LoVo (cell line): ENCODE measurements around the gene CDK5RAP2.

ENCODE experiments used
- DNase-seq: peaks from one replicate; pipeline ENCODE4 v3.0.0-alpha.2; 2016; ENCODE audit warnings: low spot score

The CDK5RAP2 gene

DNA sequence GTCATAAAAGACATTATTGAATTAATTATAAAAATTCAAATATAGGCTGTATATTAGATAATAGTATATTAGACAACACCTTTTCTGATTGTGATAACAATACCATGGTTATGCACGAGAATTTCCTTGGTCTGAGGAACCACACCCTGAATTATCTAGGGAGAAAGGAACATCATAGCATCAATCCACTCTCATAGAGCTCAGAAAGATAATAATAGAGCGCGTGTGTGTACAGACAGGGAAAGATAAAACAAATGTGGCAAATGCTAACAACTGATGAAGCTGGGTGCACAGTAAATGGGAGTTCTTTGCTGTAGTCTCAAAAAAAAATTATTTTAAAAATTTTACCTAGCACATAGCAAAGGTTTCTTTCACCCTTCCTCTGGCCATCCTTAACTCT, 143.5 kb downstream of the CDK5RAP2 start:
- no peak for DNase-seq

DNA sequence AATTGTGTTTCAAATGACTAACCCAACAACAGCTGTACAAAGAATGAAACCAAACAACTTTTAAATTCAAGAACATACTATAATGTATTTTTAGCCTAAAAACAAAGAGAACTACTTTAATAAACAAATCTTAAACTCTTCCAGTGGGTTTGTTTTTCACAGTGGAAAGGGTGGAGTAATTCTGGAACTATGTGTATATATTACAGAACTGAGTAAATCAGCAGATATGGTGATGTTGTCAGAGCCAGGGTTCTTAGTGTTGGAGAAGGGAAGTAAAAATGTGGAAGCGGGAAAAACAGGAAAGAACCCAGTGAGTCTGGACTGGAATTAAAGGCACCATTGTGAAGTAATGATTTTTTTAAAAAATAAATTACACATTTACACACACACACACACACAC, 144.9 kb downstream of the CDK5RAP2 start:
- DNase-seq: no peak

DNA sequence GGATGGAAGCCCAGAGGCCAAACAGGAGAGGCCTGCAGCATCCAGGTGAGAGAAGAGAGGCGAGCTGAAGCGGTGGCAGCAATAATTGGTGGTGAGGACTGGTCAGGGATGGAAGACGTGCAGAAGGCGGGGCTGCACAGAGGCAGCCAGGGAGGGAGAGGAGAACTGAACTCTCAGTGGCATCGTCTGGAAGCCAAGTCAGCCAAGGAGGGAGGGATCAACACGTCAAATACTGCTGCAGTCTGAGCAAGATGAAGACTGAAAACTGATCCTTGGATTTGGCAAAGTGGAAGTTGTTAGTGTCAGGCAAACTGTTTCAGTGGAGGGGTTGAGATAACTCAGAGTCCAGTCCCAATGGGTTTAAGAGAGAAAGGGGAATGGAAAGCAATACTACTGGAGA, 145.4 kb downstream of the CDK5RAP2 start:
- DNase-seq: no peak

DNA sequence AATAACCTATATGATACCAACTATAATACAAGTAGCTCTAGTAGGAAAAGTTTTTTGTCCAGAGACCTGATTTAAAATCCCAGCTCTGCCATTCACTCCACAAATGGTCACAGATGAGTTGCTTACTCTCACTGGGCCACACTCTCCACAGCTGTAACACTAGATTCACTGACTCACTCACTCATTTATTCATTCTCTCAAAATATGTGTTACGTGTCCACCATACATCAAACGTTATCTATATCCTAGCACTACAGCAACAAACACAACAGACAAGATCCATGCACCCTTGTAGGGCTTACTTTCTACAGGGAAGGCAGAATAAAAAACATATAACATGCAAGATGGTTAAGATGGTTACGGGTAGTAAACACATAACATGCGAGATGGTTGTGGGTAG, 146.3 kb downstream of the CDK5RAP2 start:
- no peak for DNase-seq

DNA sequence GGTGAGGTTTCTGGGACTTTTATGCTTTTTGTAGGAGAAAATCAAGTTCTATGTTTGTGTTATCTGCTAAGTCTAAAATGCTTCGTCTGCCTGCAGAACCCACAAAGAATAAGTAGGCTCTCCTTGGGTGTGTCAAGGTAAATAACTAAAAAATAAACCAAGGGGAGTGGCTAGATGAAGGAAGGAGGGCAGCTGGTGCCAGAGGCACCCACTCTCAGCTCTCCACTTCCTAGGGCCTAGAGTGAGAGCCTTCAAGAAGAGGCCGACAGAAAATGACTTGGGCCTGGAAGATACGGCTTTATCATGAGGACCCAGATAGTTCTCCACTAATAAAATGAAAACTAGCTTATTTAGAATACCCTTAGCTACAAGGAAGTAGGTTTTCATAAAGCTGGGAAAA, 147.4 kb downstream of the CDK5RAP2 start:
- no peak for DNase-seq

DNA sequence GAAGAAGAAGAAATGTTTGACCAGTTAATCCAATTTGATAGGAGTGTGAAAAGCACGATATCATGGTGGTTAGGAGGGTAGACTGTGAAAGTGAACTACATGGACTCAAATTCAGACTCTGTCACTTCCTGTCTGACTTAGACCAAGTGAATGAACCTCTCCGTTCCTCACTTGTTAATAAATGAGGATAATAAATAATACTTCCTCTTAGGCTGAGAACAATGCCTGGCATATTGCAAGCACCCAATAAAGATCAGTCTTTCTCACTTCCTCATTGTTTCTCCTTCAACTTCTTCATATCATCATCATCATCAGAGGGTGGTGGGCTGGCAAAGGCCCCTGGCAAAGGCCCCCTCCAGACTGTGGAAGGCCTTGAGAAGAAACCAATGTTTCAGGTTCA, 148.7 kb downstream of the CDK5RAP2 start:
- DNase-seq: no peak

DNA sequence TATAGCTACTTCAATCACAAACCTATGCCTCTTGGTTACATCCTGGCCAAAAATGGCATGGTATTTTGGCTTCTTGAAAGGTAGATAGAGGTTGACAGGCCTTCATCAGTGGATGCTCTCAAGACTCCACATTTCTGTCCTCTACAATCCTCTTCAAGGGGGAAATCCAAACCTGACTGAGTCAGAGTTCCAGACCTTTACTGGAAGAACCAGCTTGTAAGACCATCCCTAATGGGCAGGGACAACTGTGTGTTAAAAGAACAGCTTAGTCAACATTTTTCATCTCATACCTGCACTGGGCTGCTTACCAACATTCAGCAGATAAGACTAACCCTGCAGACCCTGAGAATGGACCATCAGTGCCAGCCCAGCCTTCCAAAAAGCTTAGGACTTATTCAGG, 155.7 kb downstream of the CDK5RAP2 start:
- DNase-seq: no peak

DNA sequence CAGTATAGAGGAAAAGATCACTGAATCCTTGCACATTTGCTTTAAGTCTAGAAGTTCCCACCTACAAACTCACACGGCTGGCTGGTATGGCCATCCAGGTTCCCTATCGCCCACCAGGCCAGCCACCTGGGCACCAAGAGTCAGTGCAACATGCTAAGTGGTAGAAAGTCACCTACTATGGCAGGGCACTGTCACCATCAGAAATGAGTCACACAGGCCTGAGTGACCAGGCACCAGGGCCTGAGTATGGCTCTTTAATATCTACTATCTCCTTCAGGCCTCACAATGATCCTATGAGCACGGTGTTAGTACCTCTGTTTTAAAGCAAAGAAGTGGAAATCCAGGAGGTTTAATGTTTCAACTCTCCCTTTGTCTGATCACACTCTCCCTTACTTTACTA, 156.2 kb downstream of the CDK5RAP2 start:
- DNase-seq: no peak

DNA sequence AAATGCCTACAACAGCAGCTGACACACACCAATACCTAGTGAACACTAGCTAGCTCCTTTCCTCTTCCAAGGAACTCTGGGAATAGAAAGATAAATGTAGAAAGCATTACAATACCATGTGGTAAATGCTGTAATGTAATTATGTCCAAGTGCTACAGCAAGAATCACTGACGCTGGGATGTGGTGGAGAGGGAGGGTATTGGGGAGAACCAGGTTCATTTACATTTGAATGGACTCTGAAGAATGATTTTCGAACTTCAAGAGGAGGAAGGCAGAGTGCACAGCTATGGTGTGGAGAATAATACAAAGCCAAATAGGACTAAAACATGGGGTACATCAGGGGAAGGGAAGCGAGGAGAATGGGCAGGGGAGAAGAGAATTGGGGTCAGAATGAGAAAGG, 158.0 kb downstream of the CDK5RAP2 start:
- no peak for DNase-seq

DNA sequence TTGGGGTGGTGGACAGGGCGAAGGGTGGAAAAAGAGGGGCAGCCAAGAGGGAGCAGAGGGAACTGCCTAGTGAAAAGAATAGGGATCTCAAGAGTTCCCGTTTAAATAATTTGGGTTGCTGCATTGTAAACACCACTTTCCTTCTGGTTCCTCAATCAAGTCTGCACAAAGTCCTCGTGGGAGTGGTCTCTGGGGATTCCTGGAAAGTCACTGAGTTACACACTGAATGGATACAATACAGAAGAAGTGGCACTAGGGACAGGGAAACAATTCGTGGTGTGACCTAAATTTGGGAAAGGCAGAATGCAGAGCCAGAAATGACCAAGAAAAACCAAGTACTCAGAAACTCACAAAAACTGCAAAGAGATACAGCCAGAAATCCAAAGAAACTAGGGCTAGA, 161.7 kb downstream of the CDK5RAP2 start:
- no peak for DNase-seq

DNA sequence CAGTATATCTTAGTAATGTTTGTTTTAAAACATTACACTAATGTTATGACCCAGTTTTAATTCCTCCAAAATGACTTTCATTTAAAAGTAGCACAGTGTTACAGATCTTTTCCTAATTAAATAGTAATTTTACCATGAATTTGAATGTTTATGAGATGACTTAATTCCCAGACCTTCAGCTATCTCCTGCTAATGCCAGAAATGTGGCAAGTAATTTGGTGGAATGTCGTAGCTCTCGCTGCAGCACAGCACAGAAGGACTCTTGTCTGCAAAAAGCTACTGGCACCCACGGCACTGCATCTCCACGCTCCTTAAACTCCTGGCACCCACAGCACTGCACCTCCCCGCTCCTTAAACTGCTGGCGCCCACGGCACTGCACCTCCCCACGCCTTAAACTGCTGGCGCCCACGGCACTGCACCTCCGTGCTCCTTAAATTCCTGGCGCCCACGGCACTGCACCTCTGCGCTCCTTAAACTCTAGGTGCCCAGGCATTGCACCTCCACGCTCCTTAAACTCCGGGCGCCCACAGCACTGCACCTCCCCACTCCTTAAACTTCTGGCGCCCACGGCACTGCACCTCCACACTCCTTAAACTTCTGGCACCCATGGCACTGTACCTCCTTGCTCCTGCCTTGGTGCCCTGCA, 163.1 kb downstream of the CDK5RAP2 start:
- no peak for DNase-seq

DNA sequence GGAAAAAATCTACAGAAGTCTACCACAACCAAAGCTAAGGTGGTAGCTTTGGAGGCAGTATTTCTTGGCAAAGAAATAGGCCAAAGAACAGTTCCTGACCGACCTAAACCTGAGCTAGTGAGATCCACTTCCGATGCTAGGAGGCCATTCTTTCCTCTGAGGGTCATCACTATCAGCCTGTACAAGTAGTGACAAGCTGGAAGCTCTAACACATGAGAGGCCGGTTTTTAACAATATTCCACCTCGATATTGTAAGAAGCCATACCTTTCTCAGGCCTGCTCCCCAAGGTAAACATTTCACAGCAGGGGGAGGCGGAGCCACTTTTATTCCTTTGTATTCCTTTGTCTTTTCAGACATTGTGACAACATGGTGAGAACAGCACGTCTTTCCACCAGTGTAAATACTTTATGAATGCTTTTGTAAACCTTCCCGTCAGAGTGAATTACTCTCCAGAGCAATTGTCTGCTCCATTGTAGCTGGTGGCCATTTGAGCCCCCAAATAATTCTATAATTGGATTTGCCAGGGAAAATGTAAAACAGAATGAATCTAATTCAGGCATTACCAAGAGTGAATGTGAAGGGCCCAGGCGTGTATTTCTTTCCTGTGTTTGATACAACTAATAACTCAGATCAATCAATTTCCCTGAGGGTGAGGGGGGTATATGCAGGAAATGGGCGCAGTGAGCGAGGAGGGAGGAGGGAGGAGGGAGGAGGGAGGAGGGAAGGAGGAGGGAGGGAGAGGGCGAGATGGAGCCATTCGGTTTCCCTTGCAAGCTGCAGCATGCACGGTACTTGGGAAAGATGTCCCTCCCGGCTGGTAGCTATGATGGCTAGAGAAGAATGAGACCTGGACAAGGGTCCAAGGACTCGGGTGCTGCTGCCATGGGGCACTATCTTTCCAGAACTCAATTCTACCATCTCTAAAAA, 166.6 kb downstream of the CDK5RAP2 start:
- no peak for DNase-seq

DNA sequence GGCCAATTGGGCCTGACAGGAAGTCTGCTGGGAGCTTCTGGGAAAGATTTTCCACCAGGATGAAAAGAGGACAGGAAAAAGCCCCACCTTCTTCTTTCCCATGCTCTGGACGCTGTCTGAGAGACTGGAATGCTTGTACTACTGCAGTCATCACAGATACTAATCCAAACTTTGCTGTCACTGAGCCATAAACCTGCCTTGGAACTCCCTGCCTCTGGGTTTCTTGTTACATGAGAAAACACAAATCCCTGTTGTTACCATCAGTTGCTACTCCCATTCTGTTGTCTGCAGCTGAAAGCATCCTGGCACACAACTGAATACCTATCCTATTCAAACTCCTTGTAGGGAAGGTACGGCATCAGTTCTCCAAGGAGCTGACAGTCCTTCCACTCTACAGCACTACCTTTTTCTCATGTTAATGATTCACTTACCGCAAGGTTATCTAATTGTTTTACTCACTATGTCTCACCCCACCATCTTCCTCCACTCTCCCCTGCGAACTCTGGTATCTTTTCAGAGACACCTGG, 167.5 kb downstream of the CDK5RAP2 start:
- no peak for DNase-seq

DNA sequence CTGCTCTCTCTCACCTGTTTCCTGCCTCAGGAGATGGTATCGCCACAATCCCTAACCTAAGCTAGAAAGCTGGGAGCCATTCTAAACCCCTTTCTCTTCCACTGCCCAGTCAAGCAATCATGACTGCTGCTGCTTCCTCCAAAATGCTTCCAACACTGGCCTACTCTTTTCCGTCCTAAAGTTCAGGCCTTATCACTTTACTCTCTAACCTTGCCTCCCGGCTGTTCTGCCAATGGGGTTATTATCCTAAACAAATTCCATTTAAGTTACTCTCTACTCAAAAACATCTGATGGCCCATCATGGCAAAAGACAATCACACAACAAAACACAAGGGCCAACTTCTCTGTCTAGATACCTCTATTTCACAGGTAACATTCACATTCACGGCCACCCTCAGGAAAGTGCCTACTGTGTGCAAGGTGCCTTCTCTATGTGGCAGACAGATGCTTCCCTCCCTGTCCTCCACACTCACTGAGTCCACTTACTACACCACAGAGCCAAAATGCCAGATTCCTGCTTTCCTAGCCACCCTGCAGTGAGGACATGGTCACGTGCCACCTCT, 168.0 kb downstream of the CDK5RAP2 start:
- DNase-seq: no peak

DNA sequence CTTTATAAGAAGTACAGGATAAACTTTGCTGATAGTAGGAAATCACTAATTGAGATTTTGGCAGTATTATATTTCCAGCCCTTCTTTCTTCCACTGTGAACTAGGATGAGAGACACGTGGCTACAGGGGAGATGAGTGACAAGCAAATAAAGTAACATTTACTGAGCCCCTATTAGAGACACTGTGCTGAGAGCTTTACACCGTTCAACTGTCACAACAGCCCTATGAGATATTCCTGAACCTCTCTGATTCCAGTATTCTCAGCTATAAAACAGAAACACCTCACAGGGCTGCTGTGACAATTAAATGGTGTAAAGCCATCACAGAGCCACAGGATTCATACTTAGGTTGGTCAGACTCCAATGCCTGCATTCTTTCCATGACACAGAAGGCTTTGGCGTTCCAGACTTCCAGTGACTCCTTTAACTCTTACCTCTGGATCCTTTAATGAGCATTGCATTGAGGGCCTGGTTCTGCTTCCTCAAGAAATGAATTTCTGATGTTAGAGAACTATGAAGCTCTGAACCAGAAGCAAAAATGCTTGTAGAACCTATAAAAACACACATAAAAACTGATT, 169.0 kb downstream of the CDK5RAP2 start:
- no peak for DNase-seq

DNA sequence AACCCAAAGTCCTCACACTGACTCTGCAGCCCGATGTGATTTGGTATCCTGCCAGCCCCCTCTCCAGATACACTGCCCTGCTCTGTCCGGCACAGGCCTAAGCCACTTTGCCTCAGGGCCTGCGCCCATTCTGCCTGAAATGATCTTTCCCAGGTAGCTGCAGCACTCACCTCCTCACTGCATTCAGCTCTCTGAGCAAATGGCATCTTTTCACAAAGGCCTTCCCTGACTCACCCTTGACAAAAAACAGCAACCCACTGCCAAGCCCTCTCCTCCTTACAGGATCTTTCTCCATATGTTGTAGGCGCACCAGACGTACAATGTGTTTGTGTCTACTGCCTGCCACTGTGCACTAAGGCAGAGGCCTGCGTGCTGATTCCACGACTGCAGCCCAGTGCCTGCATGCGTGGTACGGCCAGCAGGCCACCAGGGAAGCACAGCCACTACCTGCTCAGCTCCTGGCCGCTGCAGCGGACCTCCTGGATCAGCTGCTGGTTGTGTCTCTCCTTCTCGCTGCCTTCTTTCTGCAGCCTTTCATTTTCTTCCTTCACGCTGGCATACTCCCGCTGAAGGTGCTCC, 171.2 kb downstream of the CDK5RAP2 start:
- DNase-seq: no peak

DNA sequence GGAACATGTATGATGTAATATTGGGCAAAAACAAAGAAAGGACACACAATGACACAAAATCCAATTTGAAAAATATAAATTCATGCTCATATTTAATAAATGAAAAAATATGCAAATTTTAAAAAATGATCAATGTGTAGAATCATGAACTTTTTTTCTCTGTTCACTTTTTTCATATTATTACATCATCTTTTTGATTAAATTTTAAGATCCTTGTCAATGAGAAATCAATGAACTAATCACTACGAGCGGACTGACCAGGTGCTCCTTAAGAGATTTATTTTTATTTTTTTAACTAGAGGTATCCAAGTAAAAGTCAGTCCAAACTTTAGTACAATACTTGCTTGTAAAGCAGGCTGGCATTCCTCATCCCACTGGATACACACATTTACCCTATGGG, 174.1 kb downstream of the CDK5RAP2 start:
- DNase-seq: no peak

DNA sequence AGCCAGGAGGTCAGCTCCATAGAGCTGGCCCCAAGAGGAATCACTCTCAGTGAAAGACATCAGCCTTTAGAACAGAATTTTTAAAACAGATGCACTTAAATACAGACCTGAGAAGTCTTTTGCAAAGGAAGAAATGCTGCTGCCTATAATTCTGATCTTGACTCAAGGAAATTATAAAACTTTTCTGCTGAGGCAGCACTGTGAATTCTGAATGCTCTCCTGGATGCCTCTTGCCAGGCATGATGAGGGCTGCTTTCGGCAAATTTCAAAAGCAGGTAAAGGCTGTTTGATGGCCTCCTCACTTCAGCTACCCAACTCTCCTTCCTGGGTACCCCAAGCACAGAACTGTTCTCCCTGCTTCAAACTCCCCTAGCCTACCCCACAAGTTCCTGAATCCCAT, 174.8 kb downstream of the CDK5RAP2 start:
- no peak for DNase-seq

DNA sequence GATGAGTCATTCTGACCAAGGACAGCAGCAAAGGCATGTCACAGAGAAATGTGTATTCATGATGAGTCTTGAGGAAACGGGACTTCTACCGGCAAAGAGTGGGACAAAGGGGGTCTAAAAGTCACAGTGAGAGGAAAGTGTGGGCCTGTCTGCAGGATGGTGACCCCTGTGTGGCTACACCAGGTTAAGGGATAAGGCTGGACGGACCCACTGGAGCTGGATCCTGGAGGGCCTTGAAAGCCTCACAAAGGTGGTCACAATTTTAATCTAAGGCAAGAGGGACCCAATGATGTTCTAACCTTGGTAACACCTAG, 176.5 kb downstream of the CDK5RAP2 start:
- no peak for DNase-seq

DNA sequence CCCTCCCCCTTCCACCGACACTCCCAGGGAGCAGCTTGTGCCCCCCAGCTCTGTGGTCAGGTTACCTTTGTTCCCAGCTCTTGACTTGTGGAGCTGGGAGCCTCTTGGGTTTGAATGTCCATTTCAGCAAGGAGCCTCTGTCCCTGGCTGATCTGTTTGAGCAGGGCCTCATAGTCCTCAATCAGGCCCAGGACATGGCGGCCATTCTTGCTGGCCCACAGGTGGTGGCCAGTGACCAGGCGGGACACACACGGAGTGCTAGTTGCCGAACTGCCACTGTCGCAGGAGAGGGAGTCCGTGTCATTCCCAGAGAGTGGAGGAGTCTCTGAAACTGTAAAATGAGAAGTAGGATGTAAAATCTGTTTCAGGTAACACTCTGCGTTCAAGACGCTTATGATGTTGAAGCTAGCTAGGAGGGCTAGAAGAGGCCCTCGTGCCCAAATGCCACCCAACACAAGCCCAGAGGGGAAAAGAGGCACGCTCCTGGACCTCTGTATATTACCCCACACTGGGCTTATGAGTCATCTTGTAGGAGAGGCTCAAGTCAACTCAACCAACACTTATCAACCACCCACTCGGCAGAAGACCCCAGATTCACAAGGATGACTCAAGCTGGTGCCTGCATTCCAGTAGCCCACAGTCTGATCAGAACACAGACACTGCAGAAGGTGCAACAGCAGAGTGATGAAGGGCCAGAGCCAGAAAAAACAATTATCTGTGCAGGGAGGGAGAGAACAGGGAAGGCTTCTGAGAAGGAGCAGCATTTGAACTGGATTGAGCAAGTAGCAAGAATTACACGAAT, 177.0 kb downstream of the CDK5RAP2 start:
- no peak for DNase-seq

DNA sequence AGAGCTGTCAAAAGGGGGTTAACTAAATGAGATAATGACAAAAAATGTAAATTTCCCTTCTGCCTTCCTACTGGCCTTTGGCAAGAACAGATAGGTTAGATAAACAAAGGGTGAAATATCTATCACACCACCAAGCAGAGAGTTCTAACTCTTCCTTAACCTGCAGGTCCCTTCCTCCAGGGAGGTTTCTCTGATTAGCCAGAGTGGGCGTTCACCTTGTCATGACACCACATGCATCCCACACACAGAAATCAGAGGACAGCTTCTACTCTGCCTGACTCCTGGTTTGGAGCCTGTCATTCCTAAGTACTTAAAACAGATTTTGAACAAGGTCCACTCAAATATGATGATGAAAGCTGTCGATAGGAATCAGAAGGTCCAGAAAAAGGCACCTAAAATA, 180.0 kb downstream of the CDK5RAP2 start:
- no peak for DNase-seq

DNA sequence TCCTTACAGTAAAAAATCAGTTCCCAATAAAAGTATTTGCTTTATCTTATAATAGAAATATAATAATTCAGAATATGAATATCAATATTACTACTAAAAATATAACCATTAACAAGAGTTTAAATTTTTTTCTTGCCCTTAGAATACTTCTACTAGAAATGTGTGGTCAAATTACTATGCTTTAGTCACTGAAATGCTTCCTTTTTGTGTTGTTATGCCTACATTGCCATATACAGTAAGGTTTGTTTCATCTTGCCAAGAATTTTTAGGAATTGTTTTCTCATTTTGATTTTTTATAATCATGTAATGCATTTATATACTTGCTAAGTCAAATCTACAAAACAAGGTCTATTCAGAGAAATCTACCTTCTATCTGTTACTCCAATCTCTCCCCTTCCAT, 181.7 kb downstream of the CDK5RAP2 start:
- no peak for DNase-seq
